ENCODE data around the gene PALD1.
A peak's percentile ranks its signal among the peaks of the same experiment; 100 is the strongest.

PALD1 gene

GRCh38 chr10:70558871-70559810, 80.6 kb downstream of the PALD1 start:
- peak; percentile 74 for DNase-seq

DNA sequence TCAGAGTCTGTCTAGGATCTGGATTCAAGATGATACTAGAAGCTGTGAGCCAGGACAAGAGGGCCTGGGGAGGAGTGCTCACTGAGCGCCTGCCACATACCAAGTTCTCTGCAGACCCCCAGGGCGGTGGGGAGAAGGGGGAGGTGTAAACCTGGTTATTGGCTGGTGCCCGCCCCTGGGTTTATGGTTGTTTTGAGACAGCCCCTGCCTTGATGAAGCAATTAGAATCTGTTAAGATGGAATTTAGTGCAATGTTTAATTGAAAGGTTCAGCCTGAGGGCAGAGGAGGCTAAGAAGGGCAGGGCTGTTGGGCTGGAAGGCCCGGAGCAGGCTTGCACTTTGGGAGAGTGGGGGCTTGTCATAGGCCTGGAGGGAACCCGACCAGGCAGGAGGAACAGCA, 81.3 kb downstream of the PALD1 start:
- no peak for DNase-seq

DNA sequence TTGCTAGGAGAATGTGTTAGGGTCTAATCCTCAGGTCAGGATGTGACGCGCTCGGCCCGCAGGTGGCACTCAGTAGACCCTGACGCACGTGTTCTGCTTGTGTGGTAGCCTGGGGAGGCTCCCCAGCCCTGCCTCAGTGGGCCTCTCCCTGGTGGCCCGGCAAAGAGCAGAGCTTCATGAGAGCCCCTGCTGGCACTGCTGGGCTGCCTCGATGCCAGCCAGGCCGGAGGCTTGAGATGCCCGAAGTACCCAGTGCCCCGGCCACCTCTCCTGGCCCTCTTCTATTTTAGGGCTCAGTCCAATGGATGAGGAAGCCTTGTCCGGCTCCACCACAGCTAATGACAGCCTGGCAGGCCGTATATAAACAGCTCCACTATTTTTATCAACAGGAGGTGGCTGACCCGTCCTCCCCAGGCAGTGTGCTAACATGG, 82.0 kb downstream of the PALD1 start:
- no peak for DNase-seq

GRCh38 chr10:70561070-70561469, 82.5 kb downstream of the PALD1 start:
- no peak for DNase-seq

GRCh38 chr10:70561558-70561957, 83.0 kb downstream of the PALD1 start:
- no peak for DNase-seq

DNA sequence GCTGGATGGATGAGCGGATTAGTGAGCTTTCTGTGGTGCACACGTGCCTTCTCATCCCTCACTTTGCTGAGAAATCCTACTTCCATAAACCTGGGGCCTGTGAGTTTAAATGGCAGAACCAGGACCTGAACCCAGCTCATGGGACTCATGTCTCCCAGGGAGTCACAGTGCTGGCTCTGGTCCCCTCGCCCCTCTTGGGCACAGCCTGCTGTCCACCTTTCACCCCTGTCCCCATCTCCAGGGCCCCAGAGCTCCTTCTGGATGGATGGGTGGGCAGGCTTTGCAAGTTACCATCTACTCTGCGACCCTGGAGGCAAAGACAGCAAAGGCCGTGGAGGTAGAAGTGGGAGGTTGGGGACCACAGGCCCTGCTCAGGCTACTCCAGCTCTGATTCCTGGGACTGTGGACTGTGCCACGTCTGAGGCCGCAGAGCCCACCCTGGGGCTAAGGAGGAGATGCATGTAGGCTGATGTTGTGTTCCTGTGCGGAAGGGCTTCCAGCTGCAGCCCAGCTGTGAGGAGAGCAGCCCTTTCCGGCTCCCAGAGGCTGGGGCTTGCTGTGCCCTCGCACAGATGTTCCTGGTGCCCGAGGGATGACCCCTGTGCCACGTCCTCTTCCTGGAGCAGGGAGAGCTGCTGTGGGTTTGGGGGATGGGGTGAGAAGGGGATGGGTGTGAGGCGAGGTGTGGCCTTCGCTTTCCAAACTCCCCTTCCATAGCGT, 83.6 kb downstream of the PALD1 start:
- no peak for DNase-seq

GRCh38 chr10:70563230-70563629, 84.7 kb downstream of the PALD1 start:
- DNase-seq: no peak

DNA sequence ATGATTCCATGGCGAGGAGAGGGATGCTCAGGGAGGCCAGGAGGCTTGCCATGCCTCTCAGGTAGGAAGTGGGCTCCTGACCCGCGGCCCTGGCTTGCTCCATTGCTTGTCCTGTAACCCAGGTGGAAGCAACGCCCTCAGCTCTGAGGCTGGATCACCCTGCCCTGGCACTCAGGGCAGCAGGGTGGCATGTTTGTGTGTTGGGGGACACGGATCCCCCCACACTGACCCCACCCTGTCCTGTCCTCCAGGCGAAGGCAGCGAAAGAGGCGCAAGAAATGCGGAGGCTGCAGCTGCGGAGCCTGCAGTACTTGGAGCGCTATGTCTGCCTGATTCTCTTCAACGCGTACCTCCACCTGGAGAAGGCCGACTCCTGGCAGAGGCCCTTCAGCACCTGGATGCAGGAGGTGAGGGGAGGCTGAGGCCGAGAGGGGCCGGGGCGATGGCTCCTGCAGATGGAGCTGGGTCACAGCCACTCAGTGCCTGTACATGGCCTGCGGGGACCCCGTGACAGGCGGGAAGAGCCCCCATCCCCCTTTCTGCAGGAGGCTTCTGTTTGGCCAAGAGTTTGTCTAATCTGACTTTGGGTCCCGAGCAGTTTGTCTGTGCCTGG, 85.7 kb downstream of the PALD1 start:
- DNase-seq: no peak

DNA sequence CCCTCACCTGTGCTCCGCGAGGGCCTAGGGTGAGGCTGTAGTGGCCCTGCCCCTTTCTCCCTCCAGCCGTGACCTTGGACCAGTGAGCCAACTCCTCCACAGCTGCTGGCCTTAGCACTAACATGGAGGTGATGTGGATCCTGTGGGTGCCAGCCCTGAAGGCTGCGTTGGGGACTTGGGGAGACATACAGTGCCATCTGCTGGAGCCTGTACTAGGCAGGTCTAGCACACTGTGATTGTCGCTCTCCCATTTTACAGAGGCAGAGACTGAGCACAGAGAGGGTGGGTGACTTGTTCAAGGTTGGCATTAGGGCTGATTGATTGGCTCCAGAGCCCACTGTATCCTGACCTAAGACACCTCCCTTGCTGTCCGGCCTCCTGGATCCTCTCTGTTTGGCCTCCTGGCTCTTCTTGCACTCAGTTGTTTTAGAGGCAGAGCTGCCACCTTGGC, 86.4 kb downstream of the PALD1 start:
- peak; percentile 24 for DNase-seq

- no peak for DNase-seq
These were observed 87.3 kb downstream of the PALD1 start for GRCh38 chr10:70565556-70566514.

DNA sequence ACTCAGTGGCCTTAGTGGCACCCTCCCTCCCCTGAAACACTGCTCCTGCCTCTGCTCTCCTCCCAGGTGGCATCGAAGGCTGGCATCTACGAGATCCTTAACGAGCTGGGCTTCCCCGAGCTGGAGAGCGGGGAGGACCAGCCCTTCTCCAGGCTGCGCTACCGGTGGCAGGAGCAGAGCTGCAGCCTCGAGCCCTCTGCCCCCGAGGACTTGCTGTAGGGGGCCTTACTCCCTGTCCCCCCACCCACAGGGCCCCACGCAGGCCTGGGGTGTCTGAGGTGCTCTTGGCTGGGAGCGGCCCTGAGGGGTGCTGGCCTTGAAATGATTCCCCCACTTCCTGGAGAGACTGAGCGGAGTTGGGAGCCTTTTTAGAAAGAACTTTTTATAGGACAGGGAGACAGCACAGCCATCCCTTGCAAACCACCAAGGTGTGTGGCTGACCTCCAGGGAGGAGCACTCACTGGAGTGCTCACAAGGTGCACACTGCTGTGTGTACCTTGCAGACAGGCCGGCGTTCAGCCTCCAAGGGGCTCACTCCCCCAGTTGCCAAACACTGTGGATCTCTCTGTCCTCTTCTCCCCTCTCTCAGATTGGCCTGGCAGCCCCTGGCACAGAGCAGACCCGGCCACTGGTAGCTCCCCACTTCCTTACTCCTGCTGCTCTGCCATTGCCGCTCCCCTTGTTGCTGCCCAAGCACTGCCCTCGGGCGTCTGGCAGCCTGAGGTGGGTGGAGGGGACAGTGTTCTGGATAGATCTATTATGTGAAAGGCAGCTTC, 88.1 kb downstream of the PALD1 start:
- DNase-seq: no peak

DNA sequence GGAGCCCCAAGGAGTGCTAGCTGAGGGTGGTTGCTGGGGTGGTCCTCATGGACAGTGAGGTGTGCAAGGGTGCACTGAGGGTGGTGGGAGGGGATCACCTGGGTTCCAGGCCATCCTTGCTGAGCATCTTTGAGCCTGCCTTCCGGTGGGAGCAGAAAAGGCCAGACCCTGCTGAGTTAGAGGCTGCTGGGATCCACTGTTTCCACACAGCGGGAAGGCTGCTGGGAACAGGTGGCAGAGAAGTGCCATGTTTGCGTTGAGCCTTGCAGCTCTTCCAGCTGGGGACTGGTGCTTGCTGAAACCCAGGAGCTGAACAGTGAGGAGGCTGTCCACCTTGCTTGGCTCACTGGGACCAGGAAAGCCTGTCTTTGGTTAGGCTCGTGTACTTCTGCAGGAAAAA, 89.0 kb downstream of the PALD1 start:
- no peak for DNase-seq

DNA sequence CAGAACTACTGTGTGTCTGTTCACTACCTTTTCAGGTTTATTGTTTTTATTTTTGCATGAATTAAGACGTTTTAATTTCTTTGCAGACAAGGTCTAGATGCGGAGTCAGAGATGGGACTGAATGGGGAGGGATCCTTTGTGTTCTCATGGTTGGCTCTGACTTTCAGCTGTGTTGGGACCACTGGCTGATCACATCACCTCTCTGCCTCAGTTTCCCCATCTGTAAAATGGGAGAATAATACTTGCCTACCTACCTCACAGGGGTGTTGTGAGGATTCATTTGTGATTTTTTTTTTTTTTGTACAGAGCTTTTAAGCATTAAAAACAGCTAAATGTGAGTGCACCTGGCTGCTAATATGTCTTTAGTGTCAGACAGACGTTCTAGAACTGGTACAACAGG, 89.5 kb downstream of the PALD1 start:
- DNase-seq: no peak

GRCh38 chr10:70568781-70569495, 90.4 kb downstream of the PALD1 start:
- no peak for DNase-seq

- DNase-seq: no peak
These were observed 92.7 kb downstream of the PALD1 start for GRCh38 chr10:70571236-70571635.

GRCh38 chr10:70571636-70572439, 93.3 kb downstream of the PALD1 start:
- no peak for DNase-seq

- DNase-seq: no peak
These were observed 95.3 kb downstream of the PALD1 start for GRCh38 chr10:70573599-70574506.

- DNase-seq: no peak
These were observed 96.9 kb downstream of the PALD1 start for GRCh38 chr10:70575486-70575873.

Data from CD4-positive, alpha-beta T cell treated with Interleukin-10 for 1 hour (primary cell).